Measurements from ENCODE around the gene SPRY4. TPM values are rescaled to one million over a fixed set of nuclear protein-coding genes. Genes with fewer than 3 reads are reported as not detected.
"Not testable (repeated sequence)": the region's sequence is repeated elsewhere in the genome, so short reads cannot be mapped to it uniquely, and the experiment has no call there.

Gene SPRY4
- total RNA-seq, 1 donor from 2014 or later = 42.1 TPM

DNA sequence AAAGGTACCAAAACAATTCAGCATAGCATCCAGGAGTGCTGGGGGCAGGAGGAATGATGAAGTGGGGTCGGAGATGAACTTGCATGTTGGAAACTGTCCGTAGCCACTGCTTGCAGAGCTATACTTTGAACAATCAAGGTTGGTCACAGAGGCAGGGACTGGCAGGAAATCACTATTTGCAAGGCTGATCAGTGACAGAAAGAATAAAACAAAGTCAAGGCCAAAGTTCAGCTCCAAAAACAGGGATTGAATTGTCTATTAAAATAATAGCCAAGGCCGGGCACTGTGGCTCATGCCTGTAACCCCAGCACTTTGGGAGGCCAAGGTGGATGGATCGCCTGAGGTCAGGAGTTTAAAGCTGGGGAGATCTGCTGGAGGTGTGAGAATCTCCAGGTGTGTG, 18.7 kb upstream of the SPRY4 start:
- Mint-ChIP-seq H3K27me3 (ENCODE audit: low read depth) (no peaks in the 10 kb centered on the region), H3K27ac (ENCODE audit: unreplicated experiment) (no peak overlapping the region), H3K4me1 (peaks cover 25% of the 10 kb centered on the region), H3K36me3 (ENCODE audit: low read depth) (peaks cover 35% of the 10 kb centered on the region), H3K4me3 (no peak overlapping the region), H3K9me3 (peaks cover 16% of the 10 kb centered on the region)
- no peak for TF ChIP-seq CTCF (conservative IDR thresholded peaks at IDR 0.05)
- DNase-seq (ENCODE audit: low read depth, low spot score) = no peak

- TF ChIP-seq CTCF (conservative IDR thresholded peaks at IDR 0.05) = no peak
- peak overlapping the region; percentile 41 for H3K4me3 Mint-ChIP-seq
- H3K27ac Mint-ChIP-seq (ENCODE audit: unreplicated experiment) = peak overlapping the region; percentile 69
- peaks cover 32% of the 10 kb centered on the region for H3K36me3 Mint-ChIP-seq (ENCODE audit: low read depth)
- H3K4me1 Mint-ChIP-seq = peaks cover 25% of the 10 kb centered on the region
- H3K9me3 Mint-ChIP-seq = peaks cover 14% of the 10 kb centered on the region
- no peaks in the 10 kb centered on the region for H3K27me3 Mint-ChIP-seq (ENCODE audit: low read depth)
- no peak for DNase-seq (ENCODE audit: low read depth, low spot score)
Observed at GRCh38 chr5:142342128-142342981, 17.5 kb upstream of the SPRY4 start.

DNA sequence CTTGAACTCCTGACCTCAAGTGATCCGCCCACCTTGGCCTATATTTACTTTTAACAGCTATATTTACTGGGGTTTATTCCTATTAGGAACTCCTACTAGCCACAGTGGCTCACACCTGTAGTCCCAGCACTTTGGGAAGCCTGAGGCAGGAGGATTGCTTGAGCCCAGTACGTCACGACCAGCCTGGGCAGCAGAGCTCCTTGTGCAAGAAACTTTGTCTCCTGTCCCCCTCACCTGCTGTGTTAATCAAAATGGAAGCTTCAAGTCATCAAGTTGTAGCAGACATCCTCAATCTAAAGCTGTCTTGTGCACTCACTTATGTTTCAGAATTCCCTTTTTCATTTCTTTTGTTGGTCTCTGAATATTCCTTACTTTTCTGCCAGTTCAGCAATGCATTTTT, 15.0 kb upstream of the SPRY4 start:
- Mint-ChIP-seq H3K27me3 (ENCODE audit: low read depth) (no peaks in the 10 kb centered on the region), H3K4me1 (peaks cover 24% of the 10 kb centered on the region), H3K9me3 (peaks cover 14% of the 10 kb centered on the region), H3K27ac (ENCODE audit: unreplicated experiment) (no peak overlapping the region), H3K4me3 (no peak overlapping the region), H3K36me3 (ENCODE audit: low read depth) (peaks cover 19% of the 10 kb centered on the region)
- TF ChIP-seq CTCF (conservative IDR thresholded peaks at IDR 0.05) = no peak
- no peak for DNase-seq (ENCODE audit: low read depth, low spot score)

GRCh38 chr5:142334538-142334937, 9.7 kb upstream of the SPRY4 start:
- no peak for DNase-seq (ENCODE audit: low read depth, low spot score)
- Mint-ChIP-seq H3K4me1 (peaks cover 19% of the 10 kb centered on the region), H3K9me3 (no peaks in the 10 kb centered on the region), H3K27ac (ENCODE audit: unreplicated experiment) (peak overlapping the region; percentile 0), H3K36me3 (ENCODE audit: low read depth) (peaks cover 3% of the 10 kb centered on the region), H3K27me3 (ENCODE audit: low read depth) (no peaks in the 10 kb centered on the region), H3K4me3 (no peak overlapping the region)
- TF ChIP-seq CTCF (conservative IDR thresholded peaks at IDR 0.05) = no peak

GRCh38 chr5:142333749-142334148, 8.9 kb upstream of the SPRY4 start:
- H3K27me3 Mint-ChIP-seq (ENCODE audit: low read depth); H3K9me3 Mint-ChIP-seq; H3K4me3 Mint-ChIP-seq; H3K27ac Mint-ChIP-seq (ENCODE audit: unreplicated experiment); H3K36me3 Mint-ChIP-seq (ENCODE audit: low read depth); DNase-seq (ENCODE audit: low read depth, low spot score): not testable (repeated sequence)
- peaks cover 22% of the 10 kb centered on the region for H3K4me1 Mint-ChIP-seq

- Mint-ChIP-seq H3K36me3 (ENCODE audit: low read depth) (no peaks in the 10 kb centered on the region), H3K9me3 (no peaks in the 10 kb centered on the region), H3K4me1 (peaks cover 45% of the 10 kb centered on the region), H3K4me3 (no peak overlapping the region), H3K27ac (ENCODE audit: unreplicated experiment) (no peak overlapping the region), H3K27me3 (ENCODE audit: low read depth) (no peaks in the 10 kb centered on the region)
- no peak for DNase-seq (ENCODE audit: low read depth, low spot score)
- TF ChIP-seq CTCF (conservative IDR thresholded peaks at IDR 0.05) = no peak
Observed at GRCh38 chr5:142330444-142330843, 5.6 kb upstream of the SPRY4 start.
